Measurements from ENCODE around the gene FLRT3. TPM values are rescaled to one million over a fixed set of nuclear protein-coding genes. Genes with fewer than 3 reads are reported as not detected.

FLRT3 gene
- total RNA-seq, 4 donors from 2014 or later, result 0.58 to 3.0 (median 1.8) TPM

DNA sequence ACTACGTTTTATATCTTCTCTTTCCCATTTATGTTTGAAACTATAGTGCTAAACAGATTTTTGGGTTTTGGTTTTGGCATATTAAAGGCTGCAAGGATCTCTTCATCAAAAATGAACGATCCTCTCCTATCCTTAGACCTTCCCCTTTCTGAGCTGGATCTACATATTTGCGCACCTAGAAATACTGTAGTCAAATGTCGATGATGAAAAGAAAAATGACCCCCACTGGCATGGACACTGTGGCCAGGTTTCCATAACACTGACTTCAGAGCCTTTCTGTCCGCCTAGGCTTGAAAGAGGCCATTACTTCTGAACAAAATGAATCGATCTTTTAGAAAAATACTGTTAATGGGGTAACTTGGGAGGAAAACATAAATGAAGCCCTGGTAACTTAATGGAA lies 5.8 kb downstream of the FLRT3 start:
- TF ChIP-seq, protein P1, sequence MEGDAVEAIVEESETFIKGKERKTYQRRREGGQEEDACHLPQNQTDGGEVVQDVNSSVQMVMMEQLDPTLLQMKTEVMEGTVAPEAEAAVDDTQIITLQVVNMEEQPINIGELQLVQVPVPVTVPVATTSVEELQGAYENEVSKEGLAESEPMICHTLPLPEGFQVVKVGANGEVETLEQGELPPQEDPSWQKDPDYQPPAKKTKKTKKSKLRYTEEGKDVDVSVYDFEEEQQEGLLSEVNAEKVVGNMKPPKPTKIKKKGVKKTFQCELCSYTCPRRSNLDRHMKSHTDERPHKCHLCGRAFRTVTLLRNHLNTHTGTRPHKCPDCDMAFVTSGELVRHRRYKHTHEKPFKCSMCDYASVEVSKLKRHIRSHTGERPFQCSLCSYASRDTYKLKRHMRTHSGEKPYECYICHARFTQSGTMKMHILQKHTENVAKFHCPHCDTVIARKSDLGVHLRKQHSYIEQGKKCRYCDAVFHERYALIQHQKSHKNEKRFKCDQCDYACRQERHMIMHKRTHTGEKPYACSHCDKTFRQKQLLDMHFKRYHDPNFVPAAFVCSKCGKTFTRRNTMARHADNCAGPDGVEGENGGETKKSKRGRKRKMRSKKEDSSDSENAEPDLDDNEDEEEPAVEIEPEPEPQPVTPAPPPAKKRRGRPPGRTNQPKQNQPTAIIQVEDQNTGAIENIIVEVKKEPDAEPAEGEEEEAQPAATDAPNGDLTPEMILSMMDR (IDR thresholded peaks at IDR 0.05 in 4 of 5, conservative IDR thresholded peaks at IDR 0.05 in 1 of 5), result no peak
- TF ChIP-seq POLR2A (IDR thresholded peaks at IDR 0.05), result no peak
- ATAC-seq (no peak), DNase-seq (no peak)
- H3K4me3 ChIP-seq, result no peak overlapping the region
- no peak overlapping the region for H3K27ac ChIP-seq
- H3K4me1 ChIP-seq, result peaks cover 14 to 27% of the 10 kb centered on the region in 2 donors
- in situ Hi-C loops (cut with MboI; ENCODE audit: low sequenced_read_pairs in 4 of 4), result no loop called here
- intact Hi-C loops (cut with DNase I; ENCODE audit: low total_unique reads), result loop anchor here (10.0 kb wide), 2 partner anchors 383 to 903 kb away; no protein-coding TSS in a partner anchor
- H3K36me3 ChIP-seq, result no peaks in the 10 kb centered on the region
- no peaks in the 10 kb centered on the region for H3K27me3 ChIP-seq
- no peaks in the 10 kb centered on the region for H3K9me3 ChIP-seq

DNA sequence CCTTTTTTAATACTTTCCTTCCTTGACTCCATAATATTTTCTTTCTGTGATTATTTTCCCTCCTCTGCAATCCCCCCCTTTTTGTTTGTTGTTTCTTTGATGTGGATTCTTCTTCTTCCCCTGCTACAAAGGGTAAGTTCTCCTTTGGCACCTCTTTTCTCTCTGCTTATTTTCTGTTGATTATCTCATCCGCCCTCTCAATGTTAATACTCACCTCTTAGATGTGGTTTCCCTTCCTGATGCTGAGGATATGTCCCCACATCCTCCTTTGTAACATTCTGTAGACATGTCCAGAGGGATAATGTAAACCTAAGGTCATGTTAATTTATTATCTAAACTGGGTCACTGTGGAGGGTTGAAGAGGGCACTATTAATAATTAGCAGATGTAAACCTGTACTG lies 17.7 kb downstream of the FLRT3 start:
- in situ Hi-C loops (cut with MboI; ENCODE audit: low sequenced_read_pairs in 4 of 4) (no loop called here), intact Hi-C loops (cut with DNase I; ENCODE audit: low total_unique reads) (no loop called here)
- Histone ChIP-seq H3K27me3 (no peaks in the 10 kb centered on the region), H3K9me3 (no peaks in the 10 kb centered on the region), H3K4me1 (no peaks in the 10 kb centered on the region), H3K4me3 (no peak overlapping the region), H3K27ac (no peak overlapping the region), H3K36me3 (no peaks in the 10 kb centered on the region)
- DNase-seq (no peak), ATAC-seq (no peak)
- TF ChIP-seq POLR2A (IDR thresholded peaks at IDR 0.05), result no peak
- TF ChIP-seq, protein P1 (IDR thresholded peaks at IDR 0.05 in 4 of 5, conservative IDR thresholded peaks at IDR 0.05 in 1 of 5), result no peak

DNA sequence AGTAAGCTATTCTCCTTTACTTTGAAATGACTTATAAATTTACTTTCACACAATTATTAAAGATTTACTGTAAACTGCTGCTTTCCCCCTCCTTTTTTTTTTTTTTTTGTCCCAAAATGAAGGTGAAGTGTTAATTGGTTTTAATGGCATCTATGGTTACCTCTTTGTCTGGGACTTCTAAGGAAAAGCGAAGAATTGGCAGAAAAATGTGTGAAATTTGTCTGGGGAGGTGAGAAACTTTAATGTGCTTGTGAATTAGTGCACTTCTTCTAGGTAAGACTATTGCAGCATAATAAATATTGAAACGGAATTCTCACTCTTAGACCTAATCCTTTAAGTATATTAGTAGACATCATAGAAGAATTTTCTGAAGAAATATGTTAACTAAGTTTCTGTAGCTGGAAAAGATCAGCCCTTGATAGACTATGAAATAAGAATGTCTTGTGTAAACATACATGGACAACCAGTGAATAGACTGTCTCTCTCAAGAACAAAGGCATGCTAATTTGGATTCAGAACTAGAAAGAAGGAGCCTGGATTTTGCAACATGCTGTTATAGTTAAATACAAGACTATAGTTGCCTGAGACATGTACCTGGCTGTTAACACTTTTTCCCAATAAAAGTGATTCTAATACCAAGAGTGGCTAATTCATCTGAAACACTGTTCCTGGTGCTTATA lies 23.9 kb downstream of the FLRT3 start:
- intact Hi-C loops (cut with DNase I; ENCODE audit: low total_unique reads), result no loop called here
- DNase-seq, result no peak
- no peaks in the 10 kb centered on the region for H3K9me3 ChIP-seq

GRCh38 chr20:14312001-14312400 lies 25.4 kb downstream of the FLRT3 start:
- Histone ChIP-seq H3K27ac (no peak overlapping the region), H3K36me3 (no peaks in the 10 kb centered on the region), H3K4me3 (no peak overlapping the region), H3K9me3 (no peaks in the 10 kb centered on the region), H3K4me1 (no peaks in the 10 kb centered on the region), H3K27me3 (no peaks in the 10 kb centered on the region)
- intact Hi-C loops (cut with DNase I; ENCODE audit: low total_unique reads), result no loop called here
- no peak for DNase-seq
- ATAC-seq, result no peak
- in situ Hi-C loops (cut with MboI; ENCODE audit: low sequenced_read_pairs in 4 of 4), result no loop called here
- TF ChIP-seq POLR2A (IDR thresholded peaks at IDR 0.05), result no peak
- TF ChIP-seq, protein P1 (IDR thresholded peaks at IDR 0.05 in 4 of 5, conservative IDR thresholded peaks at IDR 0.05 in 1 of 5), result no peak

More for the DNA sequence above, 23.9 kb downstream of the FLRT3 start:
- no peaks in the 10 kb centered on the region for H3K36me3 ChIP-seq
- in situ Hi-C loops (cut with MboI; ENCODE audit: low sequenced_read_pairs in 4 of 4), result no loop called here
- TF ChIP-seq, protein P1 (IDR thresholded peaks at IDR 0.05 in 4 of 5, conservative IDR thresholded peaks at IDR 0.05 in 1 of 5), result no peak
- no peak for TF ChIP-seq POLR2A (IDR thresholded peaks at IDR 0.05)
- no peaks in the 10 kb centered on the region for H3K27me3 ChIP-seq
- no peak overlapping the region for H3K4me3 ChIP-seq
- H3K27ac ChIP-seq, result no peak overlapping the region
- no peaks in the 10 kb centered on the region for H3K4me1 ChIP-seq
- no peak for ATAC-seq

Measured in gastrocnemius medialis (tissue), 4 donors.